GM19099 (cell line): ENCODE data around the gene SERPINA1.

Experiments used
- POLR2A ChIP-seq: IDR thresholded peaks from 3 replicates; pipeline ENCODE4 v1.6.1; 2011; ENCODE audit warnings: low read depth; ENCODE audit not compliant: insufficient read length; ENCODE audit errors: extremely low read depth

The SERPINA1 gene

GRCh38 chr14:94368956-94369355, 19.4 kb downstream of the SERPINA1 start:
- no peak for TF ChIP-seq POLR2A

GRCh38 chr14:94368243-94368590, 20.2 kb downstream of the SERPINA1 start:
- no peak for TF ChIP-seq POLR2A

GRCh38 chr14:94367347-94368242, 20.8 kb downstream of the SERPINA1 start:
- TF ChIP-seq POLR2A, result no peak

GRCh38 chr14:94366146-94366915, 22.1 kb downstream of the SERPINA1 start, which contains the start of gene SERPINA2:
Gene SERPINA2 (minus strand): TSS chr14:94366698.
- no peak for TF ChIP-seq POLR2A

- no peak for TF ChIP-seq POLR2A
Measured at GRCh38 chr14:94365624-94366023, 22.8 kb downstream of the SERPINA1 start.

- TF ChIP-seq POLR2A, result no peak
Measured at GRCh38 chr14:94364964-94365363, 23.4 kb downstream of the SERPINA1 start.

GRCh38 chr14:94364037-94364436, 24.4 kb downstream of the SERPINA1 start:
- no peak for TF ChIP-seq POLR2A

- TF ChIP-seq POLR2A, result no peak
Measured at GRCh38 chr14:94363151-94363624, 25.2 kb downstream of the SERPINA1 start.

GRCh38 chr14:94362614-94363133, 25.7 kb downstream of the SERPINA1 start:
- TF ChIP-seq POLR2A, result no peak

GRCh38 chr14:94361682-94362081, 26.7 kb downstream of the SERPINA1 start:
- no peak for TF ChIP-seq POLR2A

- TF ChIP-seq POLR2A, result no peak
Measured at GRCh38 chr14:94360945-94361565, 27.3 kb downstream of the SERPINA1 start.

- no peak for TF ChIP-seq POLR2A
Measured at GRCh38 chr14:94357166-94357565, 31.2 kb downstream of the SERPINA1 start.

- TF ChIP-seq POLR2A, result no peak
Measured at GRCh38 chr14:94356379-94357056, 31.9 kb downstream of the SERPINA1 start.

- peak; percentile 23 for TF ChIP-seq POLR2A
Measured at GRCh38 chr14:94355191-94355794, 33.1 kb downstream of the SERPINA1 start.
